HT-29 (cell line): Measurements from ENCODE around the gene XAB2. TPM values are rescaled to one million over a fixed set of nuclear protein-coding genes. Genes with fewer than 3 reads are reported as not detected.

Source experiments
- DNase-seq: peaks from one replicate; pipeline ENCODE4 v3.0.0-alpha.2; 2015; ENCODE audit warnings: low spot score
- total RNA-seq: library from RNA; depleted of rRNA; stranded (reverse); fragments of >200 nt; shearing (Covaris generic); gene quantifications from 2 replicates; pipeline ENCODE4 v1.2.3, GENCODE V29; 2014

The XAB2 gene
- total RNA-seq, 1 experiment from 2014 or later = 51.9 TPM

- no peak for DNase-seq
Observed at GRCh38 chr19:7650148-7650547, 20.8 kb upstream of the XAB2 start.

GRCh38 chr19:7648265-7649014 lies 19.1 kb upstream of the XAB2 start:
- no peak for DNase-seq

GRCh38 chr19:7647156-7647555 lies 17.8 kb upstream of the XAB2 start:
- no peak for DNase-seq

- DNase-seq = no peak
Observed at GRCh38 chr19:7646426-7646700, 17.0 kb upstream of the XAB2 start.

GRCh38 chr19:7645656-7646425 lies 16.5 kb upstream of the XAB2 start:
- DNase-seq = no peak

GRCh38 chr19:7645163-7645562 lies 15.8 kb upstream of the XAB2 start:
- DNase-seq = no peak

- no peak for DNase-seq
Observed at GRCh38 chr19:7644550-7644877, 15.2 kb upstream of the XAB2 start.

- DNase-seq = peak; percentile 47
Observed at GRCh38 chr19:7643629-7644549, 14.5 kb upstream of the XAB2 start.

- no peak for DNase-seq
Observed at GRCh38 chr19:7643031-7643415, 13.7 kb upstream of the XAB2 start.

GRCh38 chr19:7642295-7643030 lies 13.1 kb upstream of the XAB2 start:
- DNase-seq = no peak

- DNase-seq = no peak
Observed at GRCh38 chr19:7641290-7642276, 12.2 kb upstream of the XAB2 start.

GRCh38 chr19:7640803-7641202 lies 11.5 kb upstream of the XAB2 start:
- DNase-seq = no peak

GRCh38 chr19:7639863-7640348 lies 10.6 kb upstream of the XAB2 start:
- DNase-seq = no peak

- no peak for DNase-seq
Observed at GRCh38 chr19:7638802-7639465, 9.6 kb upstream of the XAB2 start.

- DNase-seq = peak; percentile 26
Observed at GRCh38 chr19:7637374-7638256, 8.3 kb upstream of the XAB2 start.

GRCh38 chr19:7636691-7637373 lies 7.5 kb upstream of the XAB2 start, which contains the start of gene STXBP2:
Gene STXBP2, plus strand, starts transcription at chr19:7637110. Its CDS starts 40 bp downstream, at chr19:7637150.
- peak; percentile 76 for DNase-seq

- no peak for DNase-seq
Observed at GRCh38 chr19:7636317-7636690, 7.0 kb upstream of the XAB2 start.

GRCh38 chr19:7635670-7636069 lies 6.3 kb upstream of the XAB2 start:
- DNase-seq = no peak
